Natural killer cell (primary cell): ENCODE data around the gene MMAA. TPM values are rescaled to one million over a fixed set of nuclear protein-coding genes. Genes with fewer than 3 reads are reported as not detected.
"Not testable (repeated sequence)": the region's sequence is repeated elsewhere in the genome, so short reads cannot be mapped to it uniquely, and the experiment has no call there.

ENCODE experiments used
- ATAC-seq, 3 donors: fragments of 150-1000 bp in 2 of 3; fragments of 200-7000 bp in 1 of 3; cut with Tn5 transposase; 1 replicate in 1 of 3; 2 replicates in 2 of 3; pipeline ENCODE4 v1.10.0; 2021; ENCODE audit warnings: mild to moderate bottlenecking in 2 of 3, moderate library complexity in 2 of 3
- DNase-seq, 2 donors: peaks; one replicate each; pipeline versions ENCODE4 v3.0.0 to v3.0.0-alpha.2; 2013 to 2021; ENCODE audit warnings: mixed read lengths in 1 of 2
- H3K27ac ChIP-seq: one replicate; pipeline ENCODE4 v1.5.1; 2013; ENCODE audit warnings: mild to moderate bottlenecking, low read length
- H3K27me3 ChIP-seq: one replicate; pipeline ENCODE4 v1.6.1; 2013; ENCODE audit warnings: low read length; ENCODE audit not compliant: control insufficient read depth, insufficient read depth
- H3K36me3 ChIP-seq: one replicate; pipeline ENCODE4 v1.6.1; 2013; ENCODE audit warnings: low read length; ENCODE audit not compliant: control insufficient read depth, insufficient read depth
- H3K4me1 ChIP-seq: one replicate; pipeline ENCODE4 v1.6.1; 2013; ENCODE audit warnings: low read length; ENCODE audit not compliant: control insufficient read depth, insufficient read depth
- H3K4me3 ChIP-seq: one replicate; pipeline ENCODE4 v1.5.1; 2013; ENCODE audit warnings: low read length
- H3K9me3 ChIP-seq: one replicate; pipeline ENCODE4 v1.6.1; 2013; ENCODE audit warnings: low read length; ENCODE audit not compliant: control insufficient read depth, insufficient read depth
- H3K27ac Mint-ChIP-seq, 2 donors: one replicate each; pipeline ENCODE4 v1.8.0; 2022; ENCODE audit warnings: mild to moderate bottlenecking in 2 of 2, mixed read lengths in 2 of 2, moderate library complexity in 1 of 2
- H3K27me3 Mint-ChIP-seq, 2 donors: one replicate each; pipeline ENCODE4 v1.8.0; 2022; ENCODE audit warnings: low read depth in 2 of 2, mixed read lengths in 2 of 2
- H3K36me3 Mint-ChIP-seq: one replicate; pipeline ENCODE4 v1.8.0; 2022; ENCODE audit warnings: mixed read lengths
- H3K4me1 Mint-ChIP-seq, 2 donors: one replicate each; pipeline ENCODE4 v1.8.0; 2022; ENCODE audit warnings: mixed read lengths in 2 of 2
- H3K4me3 Mint-ChIP-seq: one replicate; pipeline ENCODE4 v1.8.0; 2022; ENCODE audit warnings: mild to moderate bottlenecking, moderate library complexity, mixed read lengths
- H3K9me3 Mint-ChIP-seq, 2 donors: one replicate each; pipeline ENCODE4 v1.8.0; 2022; ENCODE audit warnings: mixed read lengths in 2 of 2
- WGBS: methylation state at CpG from one replicate; pipeline ENCODE4 v1.1.7; 2013; ENCODE audit warnings: missing lambda C conversion rate; ENCODE audit not compliant: insufficient coverage; 5-methylcytosine and 5-hydroxymethylcytosine counted together
- intact Hi-C: fragments of 100-400 bp; cut with micrococcal nuclease; formaldehyde crosslinking; loops from one replicate; pipeline ENCODE4 v1.14.2; 2022
- total RNA-seq, 4 donors: library from RNA; stranded (reverse); fragments of 120-200 nt in 1 of 4; gene quantifications; one replicate each; pipeline versions ENCODE4 v1.2.3 to v1.2.4, GENCODE V29; 2013 to 2022
- TF ChIP-seq, protein P1 (sequence below): fragments of 200-600 bp; IDR thresholded peaks from one replicate; pipeline ENCODE4 v1.8.0; 2022; ENCODE audit warnings: antibody characterized with exemption

The MMAA gene
- total RNA-seq, 3 donors from 2014 or later (not counting 1 experiment from before 2014, with no cell fraction given) = 7.8 to 11.7 (median 9.7) TPM

DNA sequence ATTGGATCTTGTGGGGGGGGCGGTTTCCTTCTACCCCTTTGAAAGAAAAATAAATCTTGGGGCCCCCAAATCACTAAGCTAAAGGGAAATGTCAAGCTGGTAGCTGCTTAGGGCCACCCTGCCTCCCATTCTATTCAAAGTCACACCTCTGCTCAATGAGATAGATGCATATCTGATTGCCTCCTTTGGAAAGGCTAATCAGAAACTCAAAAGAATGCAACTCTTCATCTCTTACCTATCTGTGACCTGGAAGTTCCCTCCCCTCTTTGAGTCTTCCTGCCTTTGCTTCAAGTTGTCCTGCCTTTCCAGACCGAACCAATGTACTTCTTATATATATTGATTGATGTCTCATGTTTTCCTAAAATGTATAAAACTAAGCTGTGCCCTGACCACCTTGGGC lies 67.8 kb downstream of the MMAA start:
- H3K4me1 Mint-ChIP-seq = no peaks in the 10 kb centered on the region
- no peaks in the 10 kb centered on the region for H3K36me3 Mint-ChIP-seq
- TF ChIP-seq, protein P1, sequence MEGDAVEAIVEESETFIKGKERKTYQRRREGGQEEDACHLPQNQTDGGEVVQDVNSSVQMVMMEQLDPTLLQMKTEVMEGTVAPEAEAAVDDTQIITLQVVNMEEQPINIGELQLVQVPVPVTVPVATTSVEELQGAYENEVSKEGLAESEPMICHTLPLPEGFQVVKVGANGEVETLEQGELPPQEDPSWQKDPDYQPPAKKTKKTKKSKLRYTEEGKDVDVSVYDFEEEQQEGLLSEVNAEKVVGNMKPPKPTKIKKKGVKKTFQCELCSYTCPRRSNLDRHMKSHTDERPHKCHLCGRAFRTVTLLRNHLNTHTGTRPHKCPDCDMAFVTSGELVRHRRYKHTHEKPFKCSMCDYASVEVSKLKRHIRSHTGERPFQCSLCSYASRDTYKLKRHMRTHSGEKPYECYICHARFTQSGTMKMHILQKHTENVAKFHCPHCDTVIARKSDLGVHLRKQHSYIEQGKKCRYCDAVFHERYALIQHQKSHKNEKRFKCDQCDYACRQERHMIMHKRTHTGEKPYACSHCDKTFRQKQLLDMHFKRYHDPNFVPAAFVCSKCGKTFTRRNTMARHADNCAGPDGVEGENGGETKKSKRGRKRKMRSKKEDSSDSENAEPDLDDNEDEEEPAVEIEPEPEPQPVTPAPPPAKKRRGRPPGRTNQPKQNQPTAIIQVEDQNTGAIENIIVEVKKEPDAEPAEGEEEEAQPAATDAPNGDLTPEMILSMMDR = no peak
- Histone ChIP-seq H3K36me3 (no peaks in the 10 kb centered on the region), H3K27me3 (no peaks in the 10 kb centered on the region), H3K4me1 (no peaks in the 10 kb centered on the region), H3K9me3 (no peaks in the 10 kb centered on the region), H3K4me3 (no peak overlapping the region), H3K27ac (no peak overlapping the region)
- no peaks in the 10 kb centered on the region for H3K9me3 Mint-ChIP-seq
- intact Hi-C loops = no loop called here
- no peak overlapping the region for H3K27ac Mint-ChIP-seq
- no peak overlapping the region for H3K4me3 Mint-ChIP-seq
- WGBS = no CpG with 5 or more reads among the region's 2 CpGs
- DNase-seq = no peak
- no peak for ATAC-seq
- peaks cover 6 to 9% of the 10 kb centered on the region in 2 donors for H3K27me3 Mint-ChIP-seq

DNA sequence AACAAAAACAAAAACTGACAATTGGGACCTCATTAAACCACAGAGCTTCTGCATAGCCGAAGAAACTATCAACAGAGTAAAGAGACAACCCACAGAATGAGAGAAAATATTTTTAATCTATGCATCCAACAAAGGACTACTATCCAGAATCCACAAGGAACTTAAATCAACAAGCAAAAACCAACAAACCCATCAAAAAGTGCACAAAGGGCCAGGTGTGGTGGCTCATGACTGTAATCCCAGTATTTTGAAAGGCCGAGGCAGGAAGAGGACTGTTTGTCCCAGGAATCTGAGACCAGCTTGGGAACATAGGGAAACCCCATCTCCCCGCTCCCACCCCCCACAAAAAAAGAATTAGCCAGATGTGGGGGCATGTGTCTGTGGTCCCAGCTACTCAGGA lies 71.4 kb downstream of the MMAA start:
- 90% methylated on average over 2 of the region's 3 CpGs for WGBS
- H3K4me1 ChIP-seq = no peaks in the 10 kb centered on the region
- no peak for ATAC-seq
- H3K36me3 Mint-ChIP-seq = no peaks in the 10 kb centered on the region
- TF ChIP-seq, protein P1 = no peak
- no peak for DNase-seq
- no peak overlapping the region for H3K27ac Mint-ChIP-seq
- H3K9me3 Mint-ChIP-seq = no peaks in the 10 kb centered on the region
- H3K36me3 ChIP-seq = no peaks in the 10 kb centered on the region
- no peak overlapping the region for H3K4me3 Mint-ChIP-seq
- intact Hi-C loops = no loop called here
- no peaks in the 10 kb centered on the region for H3K9me3 ChIP-seq
- no peak overlapping the region for H3K27ac ChIP-seq
- H3K27me3 Mint-ChIP-seq = peaks cover 0 to 2% of the 10 kb centered on the region in 2 donors
- no peak overlapping the region for H3K4me3 ChIP-seq
- no peaks in the 10 kb centered on the region for H3K4me1 Mint-ChIP-seq
- H3K27me3 ChIP-seq = no peaks in the 10 kb centered on the region

DNA sequence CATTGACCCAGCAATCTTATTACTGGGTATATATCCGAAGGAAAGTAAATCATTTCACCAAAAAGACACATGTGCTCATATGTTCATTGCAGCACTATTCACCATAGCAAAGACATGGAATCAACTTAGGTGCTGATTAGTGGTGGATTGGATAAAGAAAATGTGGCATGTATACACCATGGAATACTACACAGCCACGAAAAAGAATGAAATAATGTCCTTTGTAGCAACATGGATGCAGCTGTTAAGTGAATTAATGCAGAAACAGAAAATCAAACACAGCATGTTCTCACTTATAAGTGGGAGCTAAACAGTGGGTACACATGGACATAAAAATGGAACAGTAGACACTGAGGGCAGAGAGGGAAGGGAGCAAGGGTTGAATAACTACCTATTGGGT lies 72.2 kb downstream of the MMAA start:
- H3K9me3 ChIP-seq, H3K4me3 Mint-ChIP-seq, H3K36me3 Mint-ChIP-seq, DNase-seq, H3K4me1 Mint-ChIP-seq, H3K36me3 ChIP-seq, H3K4me3 ChIP-seq, intact Hi-C loops, H3K9me3 Mint-ChIP-seq, H3K4me1 ChIP-seq, H3K27me3 ChIP-seq, ATAC-seq, H3K27ac ChIP-seq, H3K27ac Mint-ChIP-seq, H3K27me3 Mint-ChIP-seq: not testable (repeated sequence)
- no CpG with 5 or more reads among the region's 2 CpGs for WGBS

DNA sequence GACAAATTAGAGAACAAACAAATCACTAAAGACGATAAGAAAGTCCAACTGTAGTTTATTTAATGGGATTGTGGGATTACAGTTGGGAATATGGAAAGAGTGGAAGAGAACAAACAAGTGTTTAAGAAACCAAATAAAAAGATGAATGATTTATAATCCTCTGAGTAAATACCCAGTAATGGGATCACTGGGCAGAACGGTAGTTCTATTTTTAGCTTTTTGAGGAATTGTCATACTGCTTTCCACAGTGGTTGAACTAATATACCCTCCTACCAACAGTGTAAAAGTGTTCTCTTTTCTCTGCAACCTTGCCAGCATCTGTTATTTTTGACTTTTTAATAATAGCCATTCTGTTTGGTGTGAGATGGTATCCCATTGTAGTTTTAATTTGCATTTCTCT lies 75.7 kb downstream of the MMAA start:
- Mint-ChIP-seq H3K27ac (no peak overlapping the region), H3K4me1 (no peaks in the 10 kb centered on the region), H3K27me3 (peaks cover 0 to 6% of the 10 kb centered on the region in 2 donors), H3K4me3 (no peak overlapping the region), H3K36me3 (no peaks in the 10 kb centered on the region), H3K9me3 (no peaks in the 10 kb centered on the region)
- intact Hi-C loops = no loop called here
- H3K27me3 ChIP-seq = no peaks in the 10 kb centered on the region
- TF ChIP-seq, protein P1 = no peak
- no peak overlapping the region for H3K27ac ChIP-seq
- H3K4me1 ChIP-seq = no peaks in the 10 kb centered on the region
- H3K36me3 ChIP-seq = no peaks in the 10 kb centered on the region
- H3K9me3 ChIP-seq = no peaks in the 10 kb centered on the region
- DNase-seq (no peak), ATAC-seq (no peak)
- WGBS = 100% methylated on average over 2 of the region's 2 CpGs
- H3K4me3 ChIP-seq = no peak overlapping the region
